Limb (tissue), 2 donors: Measurements from ENCODE around the gene IL18BP.
A peak's percentile ranks its signal among the peaks of the same experiment; 100 is the strongest.

ENCODE experiments used
- DNase-seq, 2 donors: peaks; one replicate each; pipeline ENCODE4 v3.0.0-alpha.2; 2016; ENCODE audit errors: extremely low spot score in 2 of 2

The IL18BP gene

DNA sequence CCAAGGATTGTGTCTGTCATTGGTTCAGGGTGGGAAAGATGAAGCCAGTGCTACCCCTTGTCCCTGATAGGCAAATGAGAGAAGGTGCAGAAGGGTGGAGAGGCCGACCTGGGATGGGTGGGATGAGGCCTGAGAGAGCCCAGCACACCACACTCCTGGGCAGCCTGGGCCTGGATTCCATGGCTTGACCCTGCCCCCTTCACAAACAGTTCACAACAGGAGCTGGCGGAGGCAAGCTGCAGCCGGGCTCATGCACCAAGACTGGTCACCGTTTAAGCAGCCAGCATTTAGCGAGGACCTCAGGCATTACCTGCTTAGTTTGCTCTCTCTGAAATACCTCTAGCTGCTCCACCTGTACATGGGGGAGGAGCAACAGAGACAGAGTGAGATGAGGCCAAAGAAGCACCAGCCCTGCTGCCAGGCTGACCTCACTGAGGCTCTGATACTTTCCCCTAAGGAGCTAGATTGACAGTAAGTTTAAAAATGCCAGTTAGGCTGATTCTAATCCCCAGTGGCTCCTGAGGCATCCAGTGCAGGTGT lies 13.5 kb downstream of the IL18BP start:
- DNase-seq, result no peak

DNA sequence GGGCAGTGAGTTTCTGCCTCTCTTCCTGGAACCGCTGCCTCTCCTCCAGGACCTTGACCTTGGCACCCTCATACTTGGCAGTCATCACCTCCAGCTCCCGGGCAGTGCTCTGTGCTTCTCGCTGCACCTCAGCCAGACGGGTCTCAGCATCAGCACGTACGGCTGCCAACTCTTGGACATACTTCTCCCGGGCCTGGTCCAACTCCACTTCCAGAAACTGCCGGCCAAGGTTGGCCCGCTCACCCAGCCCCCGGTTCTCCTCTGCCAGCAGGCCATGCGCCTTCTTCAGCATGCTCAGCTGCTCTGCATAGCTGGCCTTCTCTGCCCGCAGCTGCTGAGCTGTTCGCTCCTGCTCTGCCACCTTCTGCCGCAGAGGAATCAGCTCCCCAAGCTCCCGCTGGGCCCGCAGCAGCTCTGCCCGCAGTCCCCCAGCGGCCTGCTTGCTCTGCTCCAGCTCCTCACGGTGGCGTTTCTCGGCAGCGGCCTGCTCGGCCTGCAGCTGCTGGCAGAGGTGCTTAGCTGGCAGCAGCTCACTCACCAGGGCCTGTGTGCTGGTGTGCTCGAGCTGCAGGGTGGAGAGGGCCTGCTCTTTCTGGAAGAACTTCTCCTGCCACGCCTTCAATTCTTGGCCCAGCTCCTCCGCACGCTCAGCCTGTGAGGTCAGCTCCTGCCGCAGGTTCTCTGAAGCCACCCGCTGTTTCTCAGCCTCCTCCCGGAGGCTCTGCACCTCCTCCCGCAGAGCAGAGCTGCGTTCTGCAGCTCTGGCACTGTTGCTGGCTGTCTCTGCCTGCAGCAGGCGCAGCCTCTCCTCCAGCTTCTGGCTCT lies 14.4 kb downstream of the IL18BP start:
- no peak for DNase-seq

GRCh38 chr11:72013765-72014711 lies 15.3 kb downstream of the IL18BP start:
- DNase-seq, result no peak

GRCh38 chr11:72014761-72015320 lies 16.1 kb downstream of the IL18BP start:
- DNase-seq, result no peak

DNA sequence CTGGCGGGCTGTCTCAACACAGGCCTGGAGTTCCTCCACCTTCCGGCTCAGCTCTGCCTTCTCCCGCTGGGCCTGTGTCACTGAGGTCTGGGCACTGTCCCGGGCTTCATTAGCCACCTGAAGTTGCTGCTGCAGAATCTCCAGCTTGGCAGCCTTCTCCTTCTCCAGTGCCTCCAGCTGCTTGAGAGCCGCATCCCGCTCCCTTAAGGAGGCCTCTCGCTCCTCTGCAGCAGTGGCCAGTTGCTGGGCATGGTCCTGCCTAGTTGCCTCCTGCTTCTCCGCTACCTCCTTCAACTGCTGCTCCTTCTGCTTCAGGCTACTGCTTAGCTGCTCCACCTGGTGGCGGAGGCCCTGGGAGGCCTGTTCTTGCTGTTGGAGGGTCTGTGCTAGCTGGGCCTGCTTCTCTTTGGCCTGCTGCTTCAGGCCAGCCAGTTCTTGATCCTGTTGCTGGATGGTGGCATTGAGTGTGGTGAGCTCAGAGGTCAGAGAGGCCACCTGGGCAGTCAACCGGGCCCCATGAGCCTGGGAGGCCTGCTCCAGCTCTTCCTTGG lies 16.9 kb downstream of the IL18BP start:
- no peak for DNase-seq

DNA sequence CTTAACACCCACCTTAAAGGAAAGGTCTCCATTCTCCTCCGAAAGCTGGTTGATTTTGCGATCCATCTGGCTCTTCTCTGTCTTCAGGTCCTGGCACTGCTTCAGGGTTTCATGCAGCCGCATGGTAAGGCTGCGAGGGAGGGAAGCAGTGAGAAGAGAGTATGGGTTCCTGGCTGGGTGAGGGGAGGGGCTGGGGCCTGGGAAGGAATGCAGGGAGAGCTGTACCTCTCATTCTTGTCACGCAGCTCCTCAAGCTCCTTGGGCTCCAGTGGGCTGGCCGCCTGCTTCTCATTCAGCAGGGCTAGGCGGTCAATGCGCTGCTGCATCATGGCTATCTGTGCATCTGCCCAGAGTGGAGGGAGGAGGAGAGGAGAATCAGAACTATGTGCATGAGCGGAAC lies 19.5 kb downstream of the IL18BP start:
- DNase-seq, result no peak

DNA sequence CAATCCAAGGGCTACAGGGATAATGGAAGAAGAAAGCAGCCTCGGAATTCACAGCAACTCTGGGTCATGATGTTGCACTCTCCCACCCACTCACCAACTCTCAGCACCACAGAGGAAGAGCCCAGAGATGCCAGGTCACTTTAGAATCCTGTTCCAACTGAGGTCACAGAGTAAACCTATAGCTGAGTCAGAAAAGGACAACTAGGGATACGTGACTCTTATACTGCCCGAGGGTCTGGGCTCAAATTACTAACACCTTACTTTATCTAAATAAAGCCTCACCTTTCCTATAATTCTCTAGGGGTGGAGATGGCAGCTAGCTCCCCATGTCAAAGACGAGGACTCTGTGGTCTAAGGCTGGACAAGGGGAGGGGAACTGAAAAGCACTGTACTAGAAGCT lies 24.6 kb downstream of the IL18BP start:
- no peak for DNase-seq

GRCh38 chr11:72024069-72024754 lies 25.5 kb downstream of the IL18BP start:
- no peak for DNase-seq

DNA sequence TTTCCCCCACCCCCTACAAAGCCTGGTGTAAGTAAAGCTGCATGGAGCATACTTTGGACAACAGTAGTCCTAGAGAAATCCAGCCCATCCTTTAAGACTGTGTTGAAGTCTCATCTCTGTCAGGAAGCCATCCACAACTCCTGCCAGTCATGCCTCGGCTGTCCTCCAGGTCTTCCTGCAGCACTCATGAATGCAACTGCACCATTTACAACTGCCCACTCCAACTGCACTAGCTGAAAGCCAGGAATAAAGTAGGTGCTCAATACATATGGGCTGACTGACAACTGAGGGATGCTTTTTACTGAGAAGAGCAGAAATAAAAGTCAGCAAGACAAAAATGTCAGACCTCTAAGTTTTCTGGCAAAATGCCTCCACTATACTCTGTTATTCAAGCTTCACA lies 27.4 kb downstream of the IL18BP start:
- DNase-seq, result no peak

DNA sequence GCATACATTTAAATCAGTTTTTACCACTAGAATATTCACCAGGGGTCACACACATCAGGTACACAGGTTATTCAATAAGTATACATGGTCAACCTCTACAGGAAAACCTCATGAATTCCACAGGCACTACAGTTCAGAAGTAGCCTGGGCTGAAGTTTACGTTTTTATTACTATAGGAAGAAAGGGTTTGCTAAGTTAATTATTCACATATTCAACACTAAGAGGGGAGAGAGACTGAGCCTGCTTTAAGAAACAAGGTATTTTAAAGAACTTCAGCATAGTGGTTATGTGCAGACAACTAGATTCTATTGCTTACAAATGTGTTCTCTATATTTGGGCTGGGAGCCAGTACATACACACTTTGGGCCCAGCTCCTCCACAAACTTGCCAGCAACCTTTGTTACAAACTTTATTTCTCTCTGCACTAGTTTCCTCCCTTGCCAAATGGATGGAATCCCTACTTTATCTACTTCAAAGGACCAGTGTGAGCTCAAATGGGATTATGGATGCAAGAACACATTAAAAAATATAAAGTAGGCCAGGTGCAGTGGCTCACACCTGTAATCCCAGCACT lies 31.9 kb downstream of the IL18BP start:
- no peak for DNase-seq

- DNase-seq, result no peak
Observed at GRCh38 chr11:72036687-72037086, 38.0 kb downstream of the IL18BP start.

DNA sequence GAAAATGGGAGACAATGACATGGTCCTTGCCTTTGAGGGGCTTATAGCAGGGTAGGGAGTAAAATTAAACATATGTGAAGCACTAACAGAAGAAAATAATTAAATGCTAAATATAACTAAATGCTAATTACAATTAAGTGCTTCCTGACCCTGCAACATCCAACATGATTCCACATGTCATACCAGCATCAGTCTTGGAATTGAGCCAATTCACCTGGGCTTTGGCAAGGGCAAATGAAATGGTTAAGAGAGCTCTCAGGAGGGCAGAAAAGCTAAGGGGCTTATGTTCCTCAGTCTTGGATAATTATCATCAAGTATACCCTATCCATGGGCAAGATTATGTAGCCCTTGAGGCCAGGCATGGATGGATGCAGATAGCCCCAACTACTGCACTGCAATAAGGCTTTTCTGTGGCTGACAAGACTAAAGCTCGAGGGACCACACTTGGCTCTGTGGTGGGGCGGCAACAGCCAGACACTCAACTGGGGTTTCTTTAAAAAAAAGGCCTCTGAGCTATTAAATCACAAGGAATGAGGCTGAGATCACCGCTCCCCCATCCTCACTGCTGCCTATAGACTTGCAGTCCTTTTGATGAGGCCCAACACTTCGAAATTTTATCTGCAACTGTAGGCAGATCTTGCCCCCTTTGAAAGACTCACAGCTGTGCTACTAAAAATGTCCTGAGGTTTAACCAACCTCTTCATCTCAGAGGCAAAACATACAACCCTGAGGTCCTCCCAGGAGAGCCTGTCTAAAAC lies 39.0 kb downstream of the IL18BP start:
- no peak for DNase-seq

- peak; percentile 69 to 70 for DNase-seq
Observed at GRCh38 chr11:72038491-72038890, 39.8 kb downstream of the IL18BP start.

GRCh38 chr11:72039031-72039855 lies 40.5 kb downstream of the IL18BP start:
- no peak for DNase-seq

GRCh38 chr11:72039856-72040401 lies 41.2 kb downstream of the IL18BP start:
- DNase-seq, result no peak

- peak; percentile 92 to 97 for DNase-seq
Observed at GRCh38 chr11:72040491-72041363, 42.0 kb downstream of the IL18BP start.

GRCh38 chr11:72041364-72042063 lies 42.8 kb downstream of the IL18BP start:
- peak; percentile 86 to 87 for DNase-seq
